Neural progenitor cell (in vitro differentiated cells): ENCODE measurements around the gene CCDC28B. TPM values are rescaled to one million over a fixed set of nuclear protein-coding genes. Genes with fewer than 3 reads are reported as not detected.
A peak's percentile ranks its signal among the peaks of the same experiment; 100 is the strongest.

Experiments used
- DNase-seq: peaks from one replicate; pipeline ENCODE4 v3.0.0-alpha.2; 2016; ENCODE audit warnings: low spot score
- H2AFZ ChIP-seq: fragments of 200-600 bp; sonication (generic); replicated peaks from 2 replicates; pipeline ENCODE4 v1.6.1; 2016; ENCODE audit warnings: antibody characterized with exemption
- H3F3A ChIP-seq: fragments of 200-600 bp; sonication (generic); 2 replicates; pipeline ENCODE4 v1.6.1; 2016; ENCODE audit warnings: antibody characterized with exemption, low read depth
- H3K27ac ChIP-seq: fragments of 200-600 bp; sonication (generic); 2 replicates; pipeline ENCODE4 v1.5.1; 2016; ENCODE audit warnings: mild to moderate bottlenecking
- H3K27me3 ChIP-seq: fragments of 200-600 bp; sonication (generic); 2 replicates; pipeline ENCODE4 v1.6.1; 2016; ENCODE audit warnings: mild to moderate bottlenecking, moderate library complexity
- H3K36me3 ChIP-seq: fragments of 200-600 bp; sonication (generic); 2 replicates; pipeline ENCODE4 v1.5.1; 2016
- H3K4me1 ChIP-seq: fragments of 200-600 bp; sonication (generic); 2 replicates; pipeline ENCODE4 v1.6.1; 2016; ENCODE audit warnings: mixed run types
- H3K4me2 ChIP-seq: fragments of 200-600 bp; sonication (generic); 2 replicates; pipeline ENCODE4 v1.6.1; 2016
- H3K4me3 ChIP-seq: fragments of 200-600 bp; sonication (generic); 2 replicates; pipeline ENCODE4 v1.5.1; 2016
- H3K79me2 ChIP-seq: fragments of 200-600 bp; sonication (generic); 2 replicates; pipeline ENCODE4 v1.6.1; 2016; ENCODE audit warnings: low read depth
- H3K9ac ChIP-seq: fragments of 200-600 bp; sonication (generic); 2 replicates; pipeline ENCODE4 v1.6.1; 2016
- H3K9me3 ChIP-seq: fragments of 200-600 bp; sonication (generic); 2 replicates; pipeline ENCODE4 v1.5.1; 2016; ENCODE audit warnings: low read depth
- H4K20me1 ChIP-seq: fragments of 200-600 bp; sonication (generic); 2 replicates; pipeline ENCODE4 v1.6.1; 2016; ENCODE audit warnings: low read depth
- H3K27ac Mint-ChIP-seq: 3 replicates; pipeline ENCODE4 v1.8.0; 2021; ENCODE audit warnings: mixed read lengths
- H3K27me3 Mint-ChIP-seq: 2 replicates; pipeline ENCODE4 v1.8.0; 2022; ENCODE audit warnings: low read depth, mild to moderate bottlenecking, inconsistent platforms, moderate library complexity, mixed read lengths; ENCODE audit not compliant: insufficient read depth
- H3K36me3 Mint-ChIP-seq: 3 replicates; pipeline ENCODE4 v1.8.0; 2021; ENCODE audit warnings: mixed read lengths
- H3K4me1 Mint-ChIP-seq: 3 replicates; pipeline ENCODE4 v1.8.0; 2021; ENCODE audit warnings: mixed read lengths
- H3K4me3 Mint-ChIP-seq: 3 replicates; pipeline ENCODE4 v1.8.0; 2021; ENCODE audit warnings: mild to moderate bottlenecking, moderate library complexity, mixed read lengths
- H3K9me3 Mint-ChIP-seq: 3 replicates; pipeline ENCODE4 v1.8.0; 2020; ENCODE audit warnings: mixed read lengths
- CTCF ChIP-seq: fragments of 200-600 bp; sonication (generic); IDR thresholded peaks from 2 replicates; pipeline ENCODE4 v1.5.1; 2017; ENCODE audit warnings: antibody characterized with exemption, mild to moderate bottlenecking
- EZH2 ChIP-seq: fragments of 200-600 bp; sonication (generic); IDR thresholded peaks from 2 replicates; pipeline ENCODE4 v1.6.1; 2017; ENCODE audit warnings: antibody characterized with exemption, mild to moderate bottlenecking, moderate library complexity
- EZH2phosphoT487 ChIP-seq: fragments of 200-600 bp; sonication (generic); IDR thresholded peaks from 2 replicates; pipeline ENCODE4 v1.6.1; 2017; ENCODE audit warnings: antibody characterized with exemption
- total RNA-seq: library from RNA; depleted of rRNA; stranded (reverse); fragments of >200 nt; gene quantifications from 2 replicates; pipeline ENCODE4 v1.2.3, GENCODE V29; 2015; ENCODE audit warnings: low replicate concordance

CCDC28B gene
- total RNA-seq, 1 donor from 2014 or later: 6.5 TPM

- Mint-ChIP-seq H3K36me3 (peaks cover 36% of the 10 kb centered on the region), H3K4me1 (peaks cover 26% of the 10 kb centered on the region)
These were observed 4.2 kb upstream of the CCDC28B start for GRCh38 chr1:32195972-32196823.

GRCh38 chr1:32197074-32197473 is 3.3 kb upstream of the CCDC28B start:
- Histone ChIP-seq H3K27ac (peak overlapping the region; percentile 45), H4K20me1 (peaks cover 9% of the 10 kb centered on the region), H3K4me2 (no peak overlapping the region), H3K9me3 (no peaks in the 10 kb centered on the region), H3K27me3 (no peaks in the 10 kb centered on the region), H3K4me3 (no peak overlapping the region), H3K9ac (no peak overlapping the region), H3F3A (peaks cover 48% of the 10 kb centered on the region), H3K36me3 (no peaks in the 10 kb centered on the region), H3K4me1 (peaks cover 25% of the 10 kb centered on the region), H3K79me2 (no peaks in the 10 kb centered on the region), H2AFZ (no peak overlapping the region)
- DNase-seq: no peak
- H3K4me1 Mint-ChIP-seq: peaks cover 35% of the 10 kb centered on the region
- no peaks in the 10 kb centered on the region for H3K27me3 Mint-ChIP-seq
- H3K9me3 Mint-ChIP-seq: no peaks in the 10 kb centered on the region
- H3K27ac Mint-ChIP-seq: no peak overlapping the region
- peaks cover 27% of the 10 kb centered on the region for H3K36me3 Mint-ChIP-seq
- TF ChIP-seq EZH2 (no peak), CTCF (no peak), EZH2phosphoT487 (no peak)
- no peak overlapping the region for H3K4me3 Mint-ChIP-seq

More at GRCh38 chr1:32195972-32196823, 4.2 kb upstream of the CCDC28B start:
- H3K27ac Mint-ChIP-seq: no peak overlapping the region
- TF ChIP-seq EZH2 (no peak), EZH2phosphoT487 (no peak), CTCF (no peak)
- no peaks in the 10 kb centered on the region for H3K9me3 Mint-ChIP-seq
- no peak for DNase-seq
- H3K4me3 Mint-ChIP-seq: no peak overlapping the region
- Histone ChIP-seq H3K9me3 (no peaks in the 10 kb centered on the region), H3K27me3 (no peaks in the 10 kb centered on the region), H3K4me3 (no peak overlapping the region), H3K9ac (no peak overlapping the region), H3K4me1 (peaks cover 20% of the 10 kb centered on the region), H3K27ac (no peak overlapping the region), H4K20me1 (peaks cover 9% of the 10 kb centered on the region), H3F3A (peaks cover 39% of the 10 kb centered on the region), H3K4me2 (no peak overlapping the region), H2AFZ (no peak overlapping the region), H3K36me3 (no peaks in the 10 kb centered on the region), H3K79me2 (no peaks in the 10 kb centered on the region)
- H3K27me3 Mint-ChIP-seq: no peaks in the 10 kb centered on the region

GRCh38 chr1:32197837-32198236 is 2.6 kb upstream of the CCDC28B start:
- peaks cover 9% of the 10 kb centered on the region for H4K20me1 ChIP-seq
- H3K4me3 Mint-ChIP-seq: no peak overlapping the region
- no peak for TF ChIP-seq EZH2phosphoT487
- TF ChIP-seq EZH2: no peak
- TF ChIP-seq CTCF: no peak
- no peaks in the 10 kb centered on the region for H3K9me3 ChIP-seq
- H3F3A ChIP-seq: peaks cover 52% of the 10 kb centered on the region
- H3K36me3 ChIP-seq: no peaks in the 10 kb centered on the region
- H3K27me3 Mint-ChIP-seq: no peaks in the 10 kb centered on the region
- H2AFZ ChIP-seq: no peak overlapping the region
- H3K9me3 Mint-ChIP-seq: no peaks in the 10 kb centered on the region
- peaks cover 23% of the 10 kb centered on the region for H3K36me3 Mint-ChIP-seq
- H3K4me1 Mint-ChIP-seq: peaks cover 39% of the 10 kb centered on the region
- no peak for DNase-seq
- H3K27ac ChIP-seq: peak overlapping the region; percentile 45
- no peak overlapping the region for H3K4me2 ChIP-seq
- H3K4me3 ChIP-seq: no peak overlapping the region
- no peak overlapping the region for H3K9ac ChIP-seq
- H3K27me3 ChIP-seq: no peaks in the 10 kb centered on the region
- H3K79me2 ChIP-seq: no peaks in the 10 kb centered on the region
- H3K27ac Mint-ChIP-seq: peak overlapping the region; percentile 82
- peaks cover 25% of the 10 kb centered on the region for H3K4me1 ChIP-seq
